SK-N-SH (cell line): ENCODE data around the gene TP53TG5. TPM values are rescaled to one million over a fixed set of nuclear protein-coding genes. Genes with fewer than 3 reads are reported as not detected.

Experiments used
- CTCF ChIA-PET: fragments of 300-600, 350-600 bp; formaldehyde crosslinking; extraction: SDS; loops from one replicate; lab custom pipeline; 2021; lab: Yijun Ruan, JAX
- POLR2A ChIA-PET: fragments of 350-600 bp; sonication (Branson Sonifier 250); formaldehyde crosslinking; extraction: SDS; loops from one replicate; lab custom pipeline; 2020; ENCODE audit warnings: antibody characterized with exemption, inconsistent platforms; lab: Yijun Ruan, JAX
- DNase-seq: peaks from one replicate; pipeline ENCODE4 v3.0.0; 2012
- H2AFZ ChIP-seq: fragments of 200-600 bp; sonication (generic); 2 replicates; pipeline ENCODE4 v1.8.1; 2016; ENCODE audit warnings: antibody characterized with exemption, mild to moderate bottlenecking, low read depth
- H3F3A ChIP-seq: fragments of 200-600 bp; sonication (generic); replicated peaks from 2 replicates; pipeline ENCODE3; 2016; ENCODE audit warnings: antibody characterized with exemption, mild to moderate bottlenecking; ENCODE audit not compliant: insufficient read depth
- H3K27ac ChIP-seq, 2 experiments: fragments of 200-500 bp in 1 of 2; fragments of 200-600 bp in 1 of 2; sonication (Bioruptor generic) in 1 of 2; sonication (generic), shearing (Covaris generic) in 1 of 2; 2 replicates each; pipeline versions ENCODE4 v1.5.1 to v1.6.1; 2014 to 2016; ENCODE audit warnings: low read depth in 2 of 2, inconsistent platforms in 1 of 2, low read length in 1 of 2, mild to moderate bottlenecking in 1 of 2, mixed read lengths in 1 of 2
- H3K27me3 ChIP-seq: fragments of 200-600 bp; sonication (generic), shearing (Covaris generic); 2 replicates; pipeline ENCODE4 v1.6.1; 2016; ENCODE audit warnings: mixed run types; ENCODE audit not compliant: insufficient read depth
- H3K36me3 ChIP-seq, 2 experiments: fragments of 200-500 bp in 1 of 2; fragments of 200-600 bp in 1 of 2; sonication (Bioruptor generic) in 1 of 2; sonication (generic) in 1 of 2; replicated peaks in 1 of 2; 2 replicates each; pipeline versions ENCODE3 to v1.5.1; 2014 to 2016; ENCODE audit warnings: low read length in 1 of 2, mild to moderate bottlenecking in 1 of 2; ENCODE audit not compliant: insufficient read depth in 2 of 2, control insufficient read depth in 1 of 2
- H3K4me1 ChIP-seq, 2 experiments: fragments of 200-500 bp in 1 of 2; fragments of 200-600 bp in 1 of 2; sonication (Bioruptor generic) in 1 of 2; sonication (generic), shearing (Covaris generic) in 1 of 2; 2 replicates each; pipeline versions ENCODE4 v1.5.1 to v1.6.1; 2014 to 2016; ENCODE audit warnings: low read depth in 1 of 2, low read length in 1 of 2, mixed run types in 1 of 2; ENCODE audit not compliant: insufficient read depth in 2 of 2, control insufficient read depth in 1 of 2
- H3K4me2 ChIP-seq: fragments of 200-600 bp; sonication (generic), shearing (Covaris generic); 2 replicates; pipeline ENCODE4 v1.6.1; 2017; ENCODE audit warnings: mixed run types
- H3K4me3 ChIP-seq, 2 experiments: fragments of 200-500 bp in 1 of 2; fragments of 200-600 bp in 1 of 2; sonication (Bioruptor generic) in 1 of 2; sonication (generic), shearing (Covaris generic) in 1 of 2; 2 replicates each; pipeline versions ENCODE4 v1.5.1 to v1.8.1; 2014 to 2016; ENCODE audit warnings: low read depth in 2 of 2, inconsistent platforms in 1 of 2, low read length in 1 of 2, mild to moderate bottlenecking in 1 of 2, mixed read lengths in 1 of 2, moderate library complexity in 1 of 2
- H3K79me2 ChIP-seq: fragments of 200-600 bp; sonication (generic); 2 replicates; pipeline ENCODE4 v1.8.1; 2017; ENCODE audit warnings: mild to moderate bottlenecking; ENCODE audit not compliant: insufficient read depth
- H3K9ac ChIP-seq: fragments of 200-600 bp; sonication (generic); 2 replicates; pipeline ENCODE4 v1.6.1; 2017; ENCODE audit warnings: mixed run types
- H3K9me2 ChIP-seq: fragments of 200-600 bp; sonication (generic); 2 replicates; pipeline ENCODE4 v1.6.1; 2017; ENCODE audit warnings: mixed run types
- H3K9me3 ChIP-seq: fragments of 200-600 bp; sonication (generic); 2 replicates; pipeline ENCODE4 v1.6.1; 2017; ENCODE audit warnings: mixed run types, mild to moderate bottlenecking, moderate library complexity
- H4K20me1 ChIP-seq: fragments of 200-600 bp; sonication (generic); 2 replicates; pipeline ENCODE4 v1.6.1; 2017; ENCODE audit warnings: mild to moderate bottlenecking, mixed run types; ENCODE audit not compliant: insufficient read depth
- CHD2 ChIP-seq: fragments of 150-350 bp; IDR thresholded peaks from 2 replicates; pipeline ENCODE4 v1.6.1; 2018; ENCODE audit warnings: low read length; ENCODE audit not compliant: partially characterized antibody
- ELF1 ChIP-seq: IDR thresholded peaks from 2 replicates; pipeline ENCODE4 v1.4.0; 2012
- FOSL2 ChIP-seq: IDR thresholded peaks from 2 replicates; pipeline ENCODE4 v1.4.0; 2012; ENCODE audit warnings: low read depth, mild to moderate bottlenecking, moderate library complexity, borderline replicate concordance
- FOXJ3 ChIP-seq: sonication (generic); formaldehyde crosslinking; IDR thresholded peaks from 2 replicates; pipeline ENCODE4 v1.5.1; 2020; ENCODE audit warnings: mild to moderate bottlenecking, missing genetic modification reagents
- FOXM1 ChIP-seq: IDR thresholded peaks from 2 replicates; pipeline ENCODE4 v1.4.0; 2012; ENCODE audit warnings: low read depth, mild to moderate bottlenecking
- GABPA ChIP-seq: IDR thresholded peaks from 2 replicates; pipeline ENCODE4 v1.4.0; 2012; ENCODE audit warnings: low read depth, mild to moderate bottlenecking
- GATA2 ChIP-seq: sonication (generic); formaldehyde crosslinking; IDR thresholded peaks from 2 replicates; pipeline ENCODE4 v1.5.0; 2020; ENCODE audit warnings: mild to moderate bottlenecking, missing genetic modification reagents
- IRF3 ChIP-seq: fragments of 150-350 bp; IDR thresholded peaks from 2 replicates; pipeline ENCODE4 v1.6.1; 2016; ENCODE audit warnings: mild to moderate bottlenecking, low read depth, low read length
- MAX ChIP-seq: IDR thresholded peaks from 2 replicates; pipeline ENCODE4 v1.4.0; 2012; ENCODE audit warnings: low read depth
- MEF2A ChIP-seq: IDR thresholded peaks from 2 replicates; pipeline ENCODE4 v1.4.0; 2012; ENCODE audit warnings: low read depth, borderline replicate concordance
- NRF1 ChIP-seq: IDR thresholded peaks from 2 replicates; pipeline ENCODE4 v1.6.1; 2012; ENCODE audit warnings: low read depth, mild to moderate bottlenecking, low read length
- POLR2AphosphoS5 ChIP-seq: IDR thresholded peaks from 2 replicates; pipeline ENCODE4 v1.6.1; 2012; ENCODE audit warnings: low read depth, low read length
- RAD21 ChIP-seq: IDR thresholded peaks from 2 replicates; pipeline ENCODE4 v1.6.1; 2012; ENCODE audit warnings: mild to moderate bottlenecking, low read length
- RCOR1 ChIP-seq: fragments of 150-350 bp; IDR thresholded peaks from 2 replicates; pipeline ENCODE4 v1.6.1; 2017; ENCODE audit warnings: antibody characterized with exemption, low read length
- RFX5 ChIP-seq: IDR thresholded peaks from 2 replicates; pipeline ENCODE4 v1.6.1; 2012; ENCODE audit warnings: mild to moderate bottlenecking, improper control_type of control experiment, low read length
- SMC3 ChIP-seq: IDR thresholded peaks from 2 replicates; pipeline ENCODE4 v1.6.1; 2012; ENCODE audit warnings: low read depth, low read length, improper control_type of control experiment
- TAF1 ChIP-seq: IDR thresholded peaks from 2 replicates; pipeline ENCODE4 v1.6.1; 2012; ENCODE audit warnings: low read depth, mild to moderate bottlenecking, low read length, moderate library complexity, borderline replicate concordance
- TEAD4 ChIP-seq: IDR thresholded peaks from 2 replicates; pipeline ENCODE4 v1.4.0; 2012; ENCODE audit warnings: mild to moderate bottlenecking, borderline replicate concordance; ENCODE audit not compliant: insufficient read depth
- USF1 ChIP-seq: IDR thresholded peaks from 2 replicates; pipeline ENCODE4 v1.4.0; 2012; ENCODE audit warnings: low read depth, borderline replicate concordance
- USF2 ChIP-seq: fragments of 150-350 bp; IDR thresholded peaks from 2 replicates; pipeline ENCODE4 v1.6.1; 2017; ENCODE audit warnings: antibody characterized with exemption, low read length, low read depth, borderline replicate concordance
- YY1 ChIP-seq: IDR thresholded peaks from 2 replicates; pipeline ENCODE4 v1.4.0; 2012; ENCODE audit warnings: low read depth, mild to moderate bottlenecking
- WGBS: methylation state at CpG from one replicate; pipeline ENCODE4 v1.1.6; 2017; ENCODE audit warnings: low lambda C conversion rate; 5-methylcytosine and 5-hydroxymethylcytosine counted together
- polyA plus RNA-seq, 3 experiments: library from polyadenylated mRNA; depleted of rRNA; stranded (reverse); fragments of >200 nt; gene quantifications; 2 replicates each; pipeline ENCODE4 v1.2.3, GENCODE V29; 2012

TP53TG5 gene
- polyA plus RNA-seq, 1 of the 3 experiments (the other 2 are of a cell fraction) = not detected

GRCh38 chr20:45426320-45427016, 48.3 kb upstream of the TP53TG5 start (continued):
- TF ChIP-seq USF1 = no peak
- no peak for TF ChIP-seq IRF3
- no peak for TF ChIP-seq POLR2AphosphoS5
- no peak for TF ChIP-seq USF2

GRCh38 chr20:45425561-45425960, 47.4 kb upstream of the TP53TG5 start:
- no peaks in the 10 kb centered on the region for H3K27me3 ChIP-seq
- no peak overlapping the region for H3K4me3 ChIP-seq
- H3K36me3 ChIP-seq = peaks cover 18 to 46% of the 10 kb centered on the region in 2 experiments
- H2AFZ ChIP-seq = no peak overlapping the region
- no peak overlapping the region for H3K27ac ChIP-seq
- DNase-seq = no peak
- H3K79me2 ChIP-seq = no peaks in the 10 kb centered on the region
- H3K9me3 ChIP-seq = no peaks in the 10 kb centered on the region
- no peaks in the 10 kb centered on the region for H4K20me1 ChIP-seq
- WGBS = 99% methylated on average over 13 of the region's 17 CpGs
- ChIA-PET CTCF (interaction anchor here (2.7 to 3.4 kb wide), 2 partner anchors 19 to 63 kb away, joined by 7 to 12 read pairs; partner anchors contain the start of gene SYS1), POLR2A (no interaction called here)
- no peak overlapping the region for H3K4me2 ChIP-seq
- TF ChIP-seq SMC3 (no peak), MAX (no peak), ELF1 (no peak), CHD2 (no peak), FOXM1 (no peak), NRF1 (no peak), GABPA (no peak), TEAD4 (no peak), FOSL2 (no peak), GATA2 (CRISPR knock-in tag) (no peak), RAD21 (no peak), RCOR1 (no peak), YY1 (no peak), TAF1 (no peak), IRF3 (no peak), MEF2A (no peak), FOXJ3 (CRISPR knock-in tag) (no peak), RFX5 (no peak)
- no peaks in the 10 kb centered on the region for H3F3A ChIP-seq
- peaks cover 0 to 20% of the 10 kb centered on the region in 2 experiments; a peak in 1 of 4 replicates for H3K4me1 ChIP-seq
- H3K9me2 ChIP-seq = no peaks in the 10 kb centered on the region
- H3K9ac ChIP-seq = no peak overlapping the region
